Ureter (tissue), 1 donor: ENCODE data around the gene SNX30. TPM values are rescaled to one million over a fixed set of nuclear protein-coding genes. Genes with fewer than 3 reads are reported as not detected.

Experiments used
- DNase-seq: peaks from one replicate; pipeline ENCODE4 v3.0.0-alpha.2; 2020; ENCODE audit warnings: low spot score
- total RNA-seq: library from RNA; stranded (reverse); gene quantifications from one replicate; pipeline ENCODE4 v1.2.4, GENCODE V29; 2023
- donor health status: DM: yes; HTN: yes; CAD: no.

Gene SNX30
- total RNA-seq, 1 donor from 2014 or later, result 13.1 TPM

GRCh38 chr9:112783551-112783954 is 33.0 kb downstream of the SNX30 start:
- DNase-seq, result no peak

- DNase-seq, result no peak
These were observed 33.6 kb downstream of the SNX30 start for GRCh38 chr9:112784020-112784785.

GRCh38 chr9:112785986-112786385 is 35.4 kb downstream of the SNX30 start:
- no peak for DNase-seq

- DNase-seq, result no peak
These were observed 36.4 kb downstream of the SNX30 start for GRCh38 chr9:112786829-112787520.

GRCh38 chr9:112787978-112788377 is 37.4 kb downstream of the SNX30 start:
- no peak for DNase-seq

GRCh38 chr9:112789473-112789872 is 38.9 kb downstream of the SNX30 start:
- DNase-seq, result no peak

GRCh38 chr9:112789891-112790774 is 39.6 kb downstream of the SNX30 start:
- DNase-seq, result no peak

- no peak for DNase-seq
These were observed 42.1 kb downstream of the SNX30 start for GRCh38 chr9:112792670-112793069.

GRCh38 chr9:112793213-112793810 is 42.8 kb downstream of the SNX30 start:
- peak; percentile 65 for DNase-seq

GRCh38 chr9:112794731-112795130 is 44.2 kb downstream of the SNX30 start:
- DNase-seq, result no peak

- DNase-seq, result no peak
These were observed 45.4 kb downstream of the SNX30 start for GRCh38 chr9:112795921-112796320.

GRCh38 chr9:112796485-112796884 is 45.9 kb downstream of the SNX30 start:
- no peak for DNase-seq

- DNase-seq, result no peak
These were observed 58.8 kb downstream of the SNX30 start for GRCh38 chr9:112809351-112809848.

- DNase-seq, result no peak
These were observed 59.3 kb downstream of the SNX30 start for GRCh38 chr9:112809906-112810305.

- DNase-seq, result no peak
These were observed 60.3 kb downstream of the SNX30 start for GRCh38 chr9:112810696-112811490.

- DNase-seq, result no peak
These were observed 61.0 kb downstream of the SNX30 start for GRCh38 chr9:112811518-112811917.

- no peak for DNase-seq
These were observed 65.3 kb downstream of the SNX30 start for GRCh38 chr9:112815868-112816267.

GRCh38 chr9:112817860-112818203 is 67.3 kb downstream of the SNX30 start:
- no peak for DNase-seq

GRCh38 chr9:112819635-112820496 is 69.3 kb downstream of the SNX30 start:
- no peak for DNase-seq

- no peak for DNase-seq
These were observed 70.3 kb downstream of the SNX30 start for GRCh38 chr9:112820881-112821280.
